CD4-positive, alpha-beta T cell treated with Interferon alpha-2 for 1 hour (primary cell): Measurements from ENCODE around the gene FBXW11.
"Not testable (repeated sequence)": the region's sequence is repeated elsewhere in the genome, so short reads cannot be mapped to it uniquely, and the experiment has no call there.

Experiments
- DNase-seq, 2 donors: peaks; one replicate each; pipeline ENCODE4 v3.0.0-alpha.2; 2020 to 2022

FBXW11 gene

DNA sequence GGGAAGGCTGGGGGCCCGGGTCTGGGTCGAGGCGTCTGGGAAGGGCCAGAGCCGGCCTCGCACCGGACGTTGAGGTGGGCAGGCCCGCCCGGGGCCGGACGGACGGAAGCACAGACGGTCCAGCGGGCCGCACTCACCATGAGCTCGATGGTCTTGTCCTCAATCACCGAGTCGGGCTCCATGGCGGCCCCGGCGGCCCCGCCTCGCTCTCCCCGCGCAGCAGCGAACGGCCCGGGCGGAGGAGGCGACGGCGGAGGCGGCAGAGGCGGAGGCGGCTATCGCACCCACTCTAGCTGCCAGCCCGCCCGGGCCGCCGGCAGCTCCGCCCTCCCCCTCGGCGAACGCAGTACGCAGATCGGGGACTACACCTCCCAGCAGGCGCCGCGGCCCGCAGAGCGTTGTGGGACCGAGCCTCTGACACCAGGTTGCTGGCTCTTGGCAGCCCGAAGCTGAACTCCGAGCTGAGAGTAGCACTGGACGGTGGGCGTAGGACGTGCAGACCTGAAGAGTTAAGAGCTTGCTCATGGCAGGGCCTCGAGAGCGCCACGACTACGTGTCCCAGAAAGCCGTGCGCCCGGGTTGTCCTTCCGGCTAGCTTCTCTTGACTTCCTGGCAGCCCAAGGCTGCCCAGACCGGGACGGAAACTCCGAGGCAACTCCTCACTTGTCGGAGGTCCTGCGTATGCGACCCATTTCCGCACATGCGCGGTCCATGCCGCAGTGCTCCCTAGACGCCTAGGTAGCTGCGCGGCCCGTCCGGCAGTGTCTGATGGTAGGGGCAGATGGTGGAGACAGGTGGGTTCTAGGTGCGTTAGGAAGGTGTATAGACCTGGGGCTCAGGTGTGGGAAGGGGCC is at the start of gene FBXW11:
TSS of gene FBXW11 (minus strand) at position 318 of the 854 bp plus-strand sequence. CDS start at position 182, 136 bp downstream.
- DNase-seq = peak; percentile 97

DNA sequence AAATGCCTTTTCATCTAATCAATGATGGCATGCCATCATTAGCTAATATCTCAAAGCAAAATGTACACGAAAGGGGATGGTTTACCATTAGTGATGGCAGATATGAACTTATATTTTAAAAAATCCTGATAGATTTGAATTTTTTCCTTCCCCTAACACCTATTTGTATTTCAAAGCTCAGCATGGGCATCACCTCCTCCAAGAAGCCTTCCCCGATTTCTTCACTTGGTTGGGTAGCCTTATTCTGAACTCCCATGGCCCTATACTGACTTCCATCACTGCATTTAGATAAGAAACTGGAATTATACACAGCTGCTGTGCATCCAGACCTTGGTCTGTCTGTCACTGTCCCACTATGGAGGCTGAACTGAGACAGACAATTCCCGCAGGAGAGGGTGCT is 49.6 kb upstream of the FBXW11 start:
- no peak for DNase-seq

DNA sequence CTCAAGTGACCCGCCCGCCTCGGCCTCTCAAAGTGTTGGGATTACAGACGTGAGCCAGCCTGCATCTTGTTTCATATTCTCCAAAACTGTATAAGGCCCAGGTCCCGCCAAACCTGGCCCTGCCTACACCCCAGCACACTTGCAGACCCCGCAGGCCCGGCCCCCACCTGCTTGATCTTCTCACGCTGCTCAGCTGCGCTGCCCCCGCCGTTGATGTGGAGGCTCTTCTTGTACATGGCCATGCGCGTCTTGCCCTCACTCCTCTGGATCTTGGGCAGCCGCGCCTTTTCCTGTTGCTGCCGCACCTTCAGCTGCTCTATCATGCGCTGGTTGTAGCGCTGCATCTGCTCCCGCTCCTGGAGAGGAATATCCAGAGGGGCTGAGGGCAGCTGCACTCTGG is 49.0 kb upstream of the FBXW11 start:
- no peak for DNase-seq

DNA sequence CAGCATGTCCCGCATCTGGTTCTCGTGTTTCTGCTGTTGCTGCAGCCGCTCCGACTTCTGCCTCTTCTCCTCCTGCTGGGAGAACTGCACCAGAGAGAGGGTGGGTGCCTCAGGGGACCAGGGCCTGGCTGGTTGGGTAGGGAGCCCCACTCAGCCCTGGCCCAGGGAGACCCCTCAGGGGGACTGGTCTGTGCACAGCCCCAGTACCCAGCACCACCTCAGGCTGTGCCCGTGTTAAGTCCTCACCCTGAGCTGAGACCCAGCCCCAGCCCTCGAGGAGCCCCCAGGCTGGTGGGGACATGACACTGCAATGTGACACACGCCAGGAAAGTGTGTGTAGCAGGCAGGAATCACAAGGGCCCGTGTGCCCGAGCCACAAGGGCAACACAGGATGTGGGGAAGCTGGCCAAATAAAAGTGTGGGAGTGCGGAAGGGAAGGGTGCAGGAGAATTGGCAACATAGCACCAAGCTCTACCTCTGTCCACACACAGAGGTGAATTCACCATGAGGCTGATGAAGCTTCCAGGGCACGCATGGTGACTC is 48.2 kb upstream of the FBXW11 start:
- DNase-seq = no peak

DNA sequence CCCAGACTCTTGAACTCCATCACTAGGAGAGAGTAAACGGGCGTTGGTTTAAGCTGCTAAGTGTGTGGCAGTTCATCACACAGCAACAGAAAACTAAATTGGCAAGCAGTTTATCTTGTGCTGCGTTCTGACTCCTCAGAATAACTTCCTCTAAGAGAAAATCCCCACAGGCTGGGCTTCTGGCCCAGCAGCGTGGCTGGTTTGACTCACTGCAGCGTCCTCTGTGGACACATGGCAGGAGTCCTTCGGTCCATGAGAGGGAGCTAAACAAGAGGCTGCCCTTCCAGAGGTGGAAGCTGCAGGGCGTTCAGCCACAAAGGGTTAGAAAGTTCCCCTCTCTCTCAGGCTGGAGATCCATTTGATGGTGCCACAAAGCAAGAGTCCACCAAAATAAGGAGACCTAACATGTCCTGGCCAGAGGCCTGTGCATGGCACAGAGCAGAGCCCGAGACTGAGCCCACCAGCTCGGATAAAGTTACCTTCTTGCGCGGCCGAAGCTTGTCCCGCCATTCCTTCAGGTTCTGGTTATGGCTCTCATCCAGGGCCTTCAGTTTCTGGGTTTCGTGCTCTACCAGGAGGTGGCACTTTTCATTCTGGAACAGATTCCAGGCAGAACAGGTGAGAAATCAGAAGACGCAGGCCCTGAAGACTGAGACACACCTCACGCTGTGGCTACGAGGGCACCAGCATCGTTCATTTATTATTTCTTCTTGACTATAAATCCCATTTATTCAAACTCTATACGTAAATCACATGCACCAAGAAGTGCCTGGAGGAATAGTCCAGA is 46.2 kb upstream of the FBXW11 start:
- DNase-seq = no peak

DNA sequence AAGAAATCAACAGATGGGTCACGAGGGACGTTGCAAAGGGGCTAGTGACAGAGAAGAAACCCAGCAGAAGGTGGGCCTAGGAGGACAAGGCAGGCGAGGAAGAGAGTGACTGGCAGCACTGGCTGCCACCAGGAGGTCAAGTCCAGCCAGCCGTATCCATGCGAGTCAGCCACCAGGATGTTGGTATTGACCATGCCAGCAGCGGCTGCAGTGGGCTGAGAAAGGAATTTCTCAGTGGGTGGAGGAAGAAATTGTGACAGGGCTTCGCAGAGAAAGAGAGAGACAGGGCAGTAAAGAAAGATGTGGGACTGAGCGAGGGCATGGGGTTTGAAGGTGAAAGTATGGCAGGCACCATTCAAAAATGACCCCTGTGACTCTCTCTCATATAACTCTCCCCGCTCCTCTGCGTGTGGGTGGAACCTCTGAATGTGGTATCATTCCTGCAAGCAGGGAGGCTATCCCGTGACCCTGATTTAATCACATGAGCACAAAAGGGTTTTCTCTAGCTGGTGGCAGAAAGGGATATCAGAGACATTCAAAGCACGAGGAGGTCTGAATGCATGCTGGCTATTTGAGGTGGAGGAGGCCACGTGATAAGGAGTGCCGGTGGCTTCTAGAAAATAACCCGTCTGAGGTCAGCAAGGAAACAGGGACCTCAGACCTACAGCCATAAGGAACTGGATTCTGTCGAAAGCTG is 45.4 kb upstream of the FBXW11 start:
- DNase-seq = no peak

DNA sequence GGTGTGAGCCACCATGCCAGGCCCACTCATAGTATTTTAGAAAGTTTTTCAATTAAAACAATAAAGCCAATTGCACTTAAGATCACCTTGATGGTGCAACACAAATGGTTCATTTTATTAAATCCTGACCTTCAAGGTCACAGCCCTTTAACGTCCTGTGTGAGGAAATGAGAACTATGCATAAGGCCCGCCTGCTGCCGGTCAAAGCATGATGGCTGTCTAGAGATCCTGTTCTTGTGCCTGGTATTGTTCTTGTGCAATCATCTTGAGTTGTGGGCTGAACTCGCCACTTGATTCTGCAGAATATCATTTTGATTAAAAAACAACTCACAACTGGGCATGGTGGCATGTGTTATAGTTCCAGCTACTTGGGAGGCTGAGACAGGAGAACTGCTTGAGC is 43.6 kb upstream of the FBXW11 start:
- DNase-seq = no peak

DNA sequence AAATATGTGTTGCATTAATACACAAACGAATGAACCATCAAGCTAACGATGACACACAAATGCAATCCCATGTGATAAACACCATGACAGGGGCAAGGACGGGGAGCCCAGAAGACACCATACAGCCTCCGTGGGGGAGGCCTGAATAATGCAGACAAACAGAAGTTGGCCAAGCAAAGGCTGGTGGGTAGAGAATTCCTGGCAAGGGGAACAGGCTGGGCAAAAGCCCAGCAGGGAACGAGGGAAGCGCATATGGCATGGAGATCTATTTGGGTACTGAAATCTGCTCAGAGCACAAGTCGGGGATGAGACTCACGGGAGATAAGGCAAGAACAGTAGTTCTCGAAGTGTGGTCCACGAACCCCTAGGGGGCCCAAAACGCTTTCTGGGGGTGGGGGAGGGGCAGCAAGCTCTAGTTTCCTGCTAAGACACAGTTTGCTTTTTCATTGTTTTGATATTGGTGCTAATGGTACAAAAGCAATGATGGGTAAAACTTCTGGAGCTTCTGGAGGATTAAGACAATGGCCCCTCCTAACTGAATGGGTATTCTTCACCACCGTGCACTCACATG is 42.9 kb upstream of the FBXW11 start:
- DNase-seq = no peak

DNA sequence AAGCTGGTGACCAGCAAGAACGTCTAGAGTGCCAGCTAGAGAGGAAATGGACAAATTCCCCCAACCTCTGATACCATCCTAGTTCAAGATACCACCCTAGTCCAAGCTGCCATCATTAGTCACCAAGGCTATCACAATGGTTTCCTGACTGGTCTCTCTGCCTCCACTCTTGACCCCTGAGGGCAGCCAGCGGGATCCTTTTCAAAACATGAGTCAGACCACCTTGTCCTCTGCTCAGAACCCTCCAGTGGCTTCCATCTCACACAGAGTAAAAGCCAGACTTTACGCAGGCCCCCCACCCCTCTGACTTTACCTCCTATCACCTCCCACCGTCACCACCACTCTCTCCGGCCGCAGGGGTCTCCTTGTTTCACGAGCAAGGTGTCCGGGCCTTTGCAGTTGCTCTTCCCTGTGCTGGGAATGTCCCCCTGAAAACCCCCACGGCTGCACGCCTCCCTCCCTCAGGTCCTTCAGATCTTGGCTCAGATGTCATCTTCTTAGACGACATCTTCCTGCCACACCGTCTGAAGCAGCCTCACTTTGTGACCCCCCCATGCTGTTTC is 42.2 kb upstream of the FBXW11 start:
- DNase-seq = no peak

DNA sequence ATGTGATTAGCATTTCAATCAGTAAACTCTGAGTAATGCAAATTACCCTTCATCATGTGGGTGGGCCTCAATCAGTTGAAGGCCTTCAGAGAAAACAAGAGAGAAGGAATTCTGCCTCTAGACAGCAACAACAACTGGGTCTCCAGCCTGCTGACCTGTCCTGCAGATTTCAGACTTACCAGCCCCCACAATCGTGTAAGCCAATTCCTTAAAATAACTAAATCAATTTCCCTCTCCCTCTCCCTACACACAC is 41.7 kb upstream of the FBXW11 start:
- DNase-seq = no peak

DNA sequence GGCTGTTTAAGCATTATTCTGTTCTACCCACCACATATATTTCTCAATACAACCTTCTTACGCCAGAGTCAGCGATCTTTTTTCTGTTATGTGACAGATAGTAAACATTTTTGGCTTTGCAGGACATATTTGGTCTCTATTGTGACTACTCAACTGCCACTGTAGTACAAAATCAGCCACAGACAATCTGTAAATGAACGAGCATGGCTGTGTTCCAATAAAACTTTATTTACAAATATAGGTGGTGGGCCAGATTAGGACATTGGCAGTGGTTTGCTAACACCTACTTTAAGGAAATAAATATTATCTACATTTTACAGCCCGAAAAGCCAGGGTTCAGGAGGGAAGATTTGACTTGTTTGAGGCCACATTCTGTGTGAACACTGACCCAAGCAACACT is 40.2 kb upstream of the FBXW11 start:
- no peak for DNase-seq

DNA sequence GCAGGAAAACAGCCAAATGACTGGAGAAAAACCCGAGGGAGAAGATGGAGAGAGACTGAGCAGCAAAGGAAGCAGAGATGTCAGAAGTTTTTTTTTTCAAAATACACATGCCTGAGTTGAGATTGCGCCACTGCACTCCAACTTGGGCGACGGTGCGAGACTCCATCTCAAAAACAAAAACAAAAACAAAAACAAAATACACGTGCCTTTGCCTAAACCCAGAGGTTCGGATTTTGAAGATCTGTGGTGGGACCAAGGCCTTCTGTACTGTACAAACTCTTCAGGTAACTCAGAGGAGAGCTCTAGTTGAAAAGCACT is 38.8 kb upstream of the FBXW11 start:
- DNase-seq = no peak

DNA sequence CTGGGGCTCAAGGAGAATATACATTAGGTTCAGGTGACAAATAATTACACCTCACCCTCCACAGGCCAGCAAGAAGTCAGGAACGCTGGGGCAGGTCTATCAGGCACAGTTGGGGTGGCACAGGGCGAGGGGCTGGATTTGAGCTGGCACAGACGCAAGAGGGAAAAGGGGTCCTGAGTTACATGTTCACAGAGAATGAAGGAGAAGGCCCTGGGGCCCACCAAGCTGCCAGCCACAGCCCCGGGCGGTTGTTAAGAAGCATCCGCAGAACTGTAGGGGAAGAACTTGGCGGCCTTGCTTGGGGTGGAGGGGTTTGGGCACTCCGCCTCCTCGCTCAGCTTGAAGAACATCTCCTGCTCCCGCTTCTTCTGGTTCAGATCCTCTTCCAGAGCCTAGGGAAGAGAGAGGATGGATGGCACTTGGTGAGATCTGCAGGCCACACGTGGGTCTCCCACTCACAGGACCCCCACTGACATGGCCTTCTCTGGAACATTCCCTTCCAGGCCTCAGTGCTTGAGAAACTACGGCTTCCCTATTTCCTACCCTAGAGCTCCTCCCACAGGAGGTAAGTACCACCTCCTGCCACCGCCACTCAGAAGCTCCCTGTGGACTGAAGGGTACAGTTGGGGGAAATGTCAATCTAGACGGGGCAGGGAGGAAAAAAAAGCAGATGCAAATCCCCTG is 38.3 kb upstream of the FBXW11 start:
- DNase-seq = no peak

DNA sequence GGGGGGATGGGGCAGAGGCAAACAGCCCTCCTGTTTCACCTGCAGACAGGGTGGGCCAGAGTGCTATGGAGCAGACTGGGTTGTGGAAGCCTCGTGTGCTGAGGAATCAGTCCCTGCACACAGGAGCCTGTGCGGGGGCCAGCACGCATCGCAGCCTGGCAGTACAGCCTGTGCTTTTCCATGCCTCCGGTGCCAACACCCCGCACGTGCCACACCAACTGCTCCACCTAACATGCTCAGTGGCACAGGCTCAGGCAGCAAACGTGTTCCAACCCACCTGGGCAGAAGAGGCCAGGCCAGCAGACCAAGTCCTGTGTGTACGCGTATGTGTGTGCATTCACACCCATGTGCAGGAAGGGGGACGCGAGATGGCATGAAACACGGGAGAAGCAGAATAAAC is 37.4 kb upstream of the FBXW11 start:
- DNase-seq = no peak

DNA sequence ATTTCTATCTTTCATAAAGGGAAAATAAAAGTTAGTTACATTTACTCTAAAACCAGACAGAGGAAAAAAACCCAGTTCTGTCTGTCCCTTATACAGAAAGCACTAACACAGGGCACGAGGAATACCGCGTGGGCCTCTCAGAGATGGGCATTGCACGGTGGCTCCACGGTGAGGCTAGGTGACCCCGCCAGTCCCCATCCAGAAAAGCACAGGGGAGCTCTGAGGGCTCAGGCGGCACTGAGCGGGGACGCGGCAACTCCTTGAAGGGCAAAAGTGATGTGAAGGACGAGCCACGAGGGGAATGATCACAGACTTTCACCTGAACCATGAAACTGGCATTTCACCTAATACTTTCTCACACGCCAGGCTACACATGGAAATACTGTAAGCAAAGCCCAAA is 35.7 kb upstream of the FBXW11 start:
- DNase-seq = no peak

DNA sequence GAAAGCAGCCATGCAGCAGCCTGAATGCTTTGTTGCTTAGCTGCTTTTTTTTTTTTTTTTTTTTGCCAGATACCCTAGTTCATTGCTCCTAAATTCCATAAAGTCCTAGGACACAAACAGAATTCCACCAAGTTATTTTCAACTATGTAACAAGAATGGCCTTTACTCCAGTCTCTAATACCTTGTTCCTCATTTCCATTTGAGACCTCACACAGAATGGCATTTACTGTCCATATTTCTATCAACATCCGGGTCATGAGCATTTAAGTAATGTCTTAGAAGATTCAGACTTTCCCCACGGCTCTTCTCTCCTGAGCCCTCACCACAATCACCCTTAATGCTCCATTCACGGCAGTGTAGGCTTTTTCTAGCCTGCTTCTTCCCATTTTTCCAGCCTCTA is 31.7 kb upstream of the FBXW11 start:
- DNase-seq = no peak

DNA sequence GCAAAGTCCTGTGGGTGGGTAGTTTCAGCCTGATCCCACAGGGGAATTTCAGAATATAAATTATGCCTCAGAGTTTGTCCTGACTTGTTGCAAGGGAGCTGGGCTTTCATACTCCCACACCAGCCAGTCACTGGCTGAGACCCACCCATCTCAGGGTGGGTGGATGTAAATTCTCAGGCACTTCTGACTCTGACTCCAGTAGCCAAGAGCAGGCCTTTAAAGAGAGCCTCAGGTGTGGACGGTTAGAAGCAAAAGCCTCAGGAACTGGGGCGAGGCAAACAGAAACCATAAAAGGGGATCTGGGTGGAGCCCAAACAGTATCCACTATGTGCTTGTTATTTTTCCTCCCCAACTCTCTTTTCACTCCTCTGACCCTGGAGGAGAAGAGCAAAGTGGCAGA is 28.6 kb upstream of the FBXW11 start:
- no peak for DNase-seq

DNA sequence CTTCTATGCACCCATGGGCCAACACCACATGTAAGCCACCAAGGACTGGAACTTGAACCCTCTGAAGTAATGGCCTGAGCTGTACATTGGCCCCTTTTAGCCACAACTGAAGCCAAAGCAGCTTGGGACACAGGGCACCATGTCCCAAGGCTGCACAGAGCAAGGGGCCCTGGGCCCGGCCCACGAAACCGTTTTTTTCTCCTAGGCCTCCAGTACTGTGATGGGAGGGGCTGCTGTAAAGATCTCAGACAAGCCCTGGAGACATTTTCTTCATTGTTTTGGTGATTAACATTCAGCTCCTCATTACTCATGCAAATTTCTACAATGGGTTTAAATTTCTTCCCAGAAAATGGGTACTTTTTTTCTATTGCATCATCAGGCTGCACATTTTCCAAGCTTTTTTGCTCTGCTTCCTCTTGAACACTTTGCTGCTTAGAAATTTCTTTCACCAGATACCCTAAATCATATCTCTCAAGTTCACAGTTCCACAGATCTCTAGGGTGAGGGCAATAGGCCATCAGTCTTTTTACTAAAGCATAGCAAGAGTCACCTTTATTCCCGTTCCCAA is 25.5 kb upstream of the FBXW11 start:
- no peak for DNase-seq

DNA sequence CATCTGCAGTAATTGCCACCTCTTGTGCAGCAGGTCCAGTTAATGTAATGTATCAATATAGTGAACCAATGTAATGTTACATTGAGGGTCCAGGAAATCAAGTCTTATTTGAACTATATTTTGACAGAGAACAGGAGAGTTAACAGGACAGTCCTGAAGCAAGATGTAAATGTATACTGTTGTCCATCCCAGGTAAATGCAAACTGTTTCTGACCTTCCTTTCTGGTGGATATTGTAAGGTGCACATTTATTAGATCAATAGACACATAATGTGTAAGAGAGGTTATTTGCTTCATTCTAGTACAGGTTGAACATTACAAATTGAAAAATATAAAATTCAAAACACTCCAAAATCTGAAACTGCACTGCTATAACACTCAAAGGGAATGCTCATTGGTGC is 23.4 kb upstream of the FBXW11 start:
- no peak for DNase-seq

DNA sequence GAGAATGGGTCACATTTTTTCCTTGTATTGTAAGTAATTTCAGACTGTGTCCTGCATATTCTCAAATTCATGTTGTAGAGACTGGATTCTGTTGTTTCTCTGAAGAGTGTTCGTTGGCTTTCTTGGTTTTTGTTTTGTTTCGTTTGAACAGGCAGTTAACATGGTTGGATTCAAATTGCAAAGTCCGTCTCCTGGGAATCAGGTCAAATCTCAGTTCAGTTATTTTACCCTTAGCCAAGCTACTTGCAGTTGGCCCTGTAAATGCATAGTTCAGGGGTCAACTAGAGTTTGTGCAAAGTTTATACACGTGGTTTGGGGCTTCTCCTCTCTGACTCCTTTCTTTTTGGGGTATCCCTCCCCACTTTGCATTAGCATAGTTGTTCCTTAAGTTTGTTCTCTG is 21.7 kb upstream of the FBXW11 start:
- DNase-seq = no peak

DNA sequence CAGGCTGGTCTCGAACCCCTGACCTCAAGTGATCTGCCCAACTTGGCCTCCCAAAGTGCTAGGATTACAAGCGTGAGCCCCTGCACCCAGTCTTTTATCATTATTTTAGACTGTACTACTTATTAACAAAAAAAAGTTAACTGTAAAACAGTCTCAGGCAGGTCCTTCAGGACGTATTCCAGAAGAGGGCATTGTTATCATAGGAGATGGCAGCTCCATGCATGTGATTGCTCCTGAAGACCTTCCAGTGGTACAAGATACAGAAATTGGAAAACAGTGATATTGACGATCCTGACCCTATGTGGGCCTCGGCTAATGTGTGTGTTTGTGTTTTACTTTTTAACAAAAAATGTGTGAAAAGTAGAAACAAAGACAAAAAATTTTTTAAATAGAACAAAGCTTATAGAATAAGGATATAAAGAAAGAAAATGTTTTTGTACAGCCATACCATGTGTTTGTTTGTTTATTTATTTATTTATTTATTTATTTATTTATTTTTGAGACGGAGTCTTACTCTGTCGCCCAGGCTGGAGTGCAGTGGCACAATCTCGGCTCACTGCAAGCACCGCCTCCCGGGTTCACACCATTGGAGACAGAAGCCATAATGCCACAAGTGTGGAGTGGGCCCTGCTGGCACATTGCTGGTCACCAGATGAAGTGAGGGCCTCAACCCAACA is 13.8 kb upstream of the FBXW11 start:
- DNase-seq = not testable (repeated sequence)

DNA sequence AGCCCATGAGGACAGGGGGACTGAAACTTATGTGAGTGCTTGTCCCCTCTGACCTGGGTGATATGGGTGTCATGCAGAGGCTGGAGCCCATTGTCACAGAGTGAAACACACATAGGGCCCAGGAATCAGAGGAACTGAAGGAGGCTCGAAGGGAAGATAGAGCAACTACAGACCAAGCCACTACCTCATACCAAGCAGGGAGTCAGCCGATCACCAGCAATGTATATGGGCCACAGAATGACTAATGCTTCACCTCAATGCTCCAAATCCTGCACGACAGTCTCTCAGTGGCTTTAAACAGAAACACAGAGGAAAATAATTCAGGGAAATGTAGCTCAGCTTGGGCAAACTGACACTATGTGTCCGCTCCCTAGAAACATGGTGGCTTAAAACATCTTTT is 8.9 kb upstream of the FBXW11 start:
- DNase-seq = no peak
